Stimulated activated CD4-positive, alpha-beta T cell treated with anti-CD3 and anti-CD28 coated beads, Interleukin-1b, Interleukin-23, amount 100 ng/mL, for 1 hour (primary cell): Measurements from ENCODE around the gene SLC4A3.
A peak's percentile ranks its signal among the peaks of the same experiment; 100 is the strongest.

Experiments
- DNase-seq, 2 donors: peaks; one replicate each; pipeline ENCODE4 v3.0.0-alpha.2; 2020; ENCODE audit warnings: low read depth in 2 of 2

SLC4A3 gene

GRCh38 chr2:219633276-219634065, 6.0 kb downstream of the SLC4A3 start:
- DNase-seq, result no peak

DNA sequence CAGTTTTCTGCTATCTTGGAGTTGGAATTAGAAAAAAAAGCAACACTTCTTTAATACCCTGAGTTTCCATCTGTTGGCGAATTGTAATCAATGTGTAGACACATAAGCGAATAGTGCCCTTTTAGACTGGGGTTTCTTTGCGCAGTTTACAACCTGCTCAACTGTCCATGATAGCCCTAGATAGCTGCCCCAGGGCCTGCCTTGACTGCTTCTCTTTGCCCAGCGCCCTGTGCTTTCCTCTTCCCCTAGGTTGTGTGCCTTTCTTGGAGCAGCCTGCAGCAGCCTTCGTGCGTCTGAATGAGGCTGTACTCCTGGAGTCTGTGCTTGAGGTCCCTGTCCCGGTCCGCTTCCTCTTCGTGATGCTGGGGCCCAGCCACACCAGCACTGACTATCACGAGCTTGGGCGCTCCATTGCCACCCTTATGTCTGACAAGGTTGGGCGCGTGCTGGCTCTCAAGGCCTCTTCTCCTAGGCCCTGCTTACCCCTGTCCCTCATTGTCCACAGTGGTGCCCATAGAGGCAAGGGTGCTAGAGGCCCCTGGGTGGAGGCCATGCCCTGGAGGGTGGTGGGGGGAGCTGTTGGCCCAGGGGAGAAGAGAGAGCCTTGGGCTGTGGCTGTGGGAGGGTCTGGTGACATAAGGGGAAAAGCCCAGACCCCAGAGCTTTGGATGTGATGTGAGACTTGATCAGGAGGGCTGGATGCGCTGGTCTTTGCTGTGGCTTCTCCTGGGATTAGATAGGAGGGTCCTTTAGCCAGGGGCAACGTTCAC, 6.9 kb downstream of the SLC4A3 start:
- DNase-seq, result no peak

GRCh38 chr2:219634951-219635751, 7.7 kb downstream of the SLC4A3 start:
- no peak for DNase-seq

GRCh38 chr2:219636144-219636915, 8.9 kb downstream of the SLC4A3 start:
- DNase-seq, result no peak

DNA sequence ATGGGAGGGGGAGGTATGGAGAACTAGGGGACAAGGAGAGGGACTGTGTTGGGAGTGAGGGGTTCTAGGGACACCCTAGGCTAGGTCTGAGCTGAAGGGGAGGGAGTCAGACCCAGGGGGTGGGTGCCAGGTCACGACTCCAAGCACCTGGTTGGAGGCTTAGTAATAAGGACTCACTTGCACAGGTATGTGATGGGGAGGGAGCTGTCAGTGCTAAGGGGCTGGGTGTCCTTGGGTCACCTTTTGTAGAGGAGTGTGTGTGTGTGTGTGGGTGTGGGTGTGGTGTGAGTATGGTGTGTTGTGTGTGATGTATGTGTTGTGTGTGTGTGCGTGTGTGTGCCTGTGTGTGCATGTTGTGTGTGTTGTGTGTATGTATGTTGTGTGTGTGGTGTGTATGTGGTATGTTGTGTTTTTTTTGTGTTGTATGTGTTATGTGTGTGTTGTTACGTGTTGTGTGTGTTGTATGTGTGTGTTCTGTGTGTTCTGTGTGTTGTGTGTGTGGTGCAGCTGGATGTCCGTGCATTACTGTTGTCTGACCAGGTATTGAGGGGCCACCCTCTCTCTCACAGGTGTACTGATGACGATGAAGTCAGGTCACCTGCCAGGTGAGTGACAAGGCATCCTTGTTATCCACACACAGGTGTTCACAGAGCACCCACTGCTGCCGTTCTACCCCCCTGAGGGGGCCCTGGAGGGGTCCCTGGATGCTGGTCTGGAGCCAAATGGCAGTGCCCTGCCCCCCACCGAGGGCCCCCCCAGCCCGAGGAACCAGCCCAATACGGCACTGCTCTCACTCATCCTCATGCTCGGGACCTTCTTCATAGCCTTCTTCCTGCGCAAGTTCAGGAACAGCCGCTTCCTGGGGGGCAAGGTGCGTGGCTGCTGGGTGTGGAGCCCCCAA, 9.8 kb downstream of the SLC4A3 start:
- DNase-seq, result no peak

GRCh38 chr2:219637842-219638185, 10.4 kb downstream of the SLC4A3 start:
- no peak for DNase-seq

GRCh38 chr2:219638217-219638947, 11.0 kb downstream of the SLC4A3 start:
- DNase-seq, result no peak

- DNase-seq, result no peak
These were observed 11.7 kb downstream of the SLC4A3 start for GRCh38 chr2:219638948-219639755.

GRCh38 chr2:219641390-219642068, 14.1 kb downstream of the SLC4A3 start:
- no peak for DNase-seq

DNA sequence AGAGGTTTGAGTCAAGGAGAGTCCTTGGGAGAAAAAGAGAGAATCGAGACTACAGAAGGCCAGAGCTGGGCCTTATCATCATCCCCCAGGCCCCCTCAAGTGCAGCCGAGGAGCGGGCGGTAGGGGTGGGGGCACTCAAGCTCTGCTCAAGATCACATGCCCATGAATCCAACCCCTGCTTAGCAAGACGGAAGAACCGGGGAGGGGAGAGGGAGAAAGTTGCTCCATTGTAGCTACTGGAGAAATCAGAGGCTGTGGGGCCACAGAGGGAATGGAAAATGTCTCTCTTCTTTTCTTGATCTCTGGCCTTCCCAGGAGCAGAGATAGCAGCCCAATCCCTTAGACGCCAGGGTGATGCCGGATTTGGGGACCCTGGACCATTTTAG, 14.6 kb downstream of the SLC4A3 start:
- DNase-seq, result no peak

DNA sequence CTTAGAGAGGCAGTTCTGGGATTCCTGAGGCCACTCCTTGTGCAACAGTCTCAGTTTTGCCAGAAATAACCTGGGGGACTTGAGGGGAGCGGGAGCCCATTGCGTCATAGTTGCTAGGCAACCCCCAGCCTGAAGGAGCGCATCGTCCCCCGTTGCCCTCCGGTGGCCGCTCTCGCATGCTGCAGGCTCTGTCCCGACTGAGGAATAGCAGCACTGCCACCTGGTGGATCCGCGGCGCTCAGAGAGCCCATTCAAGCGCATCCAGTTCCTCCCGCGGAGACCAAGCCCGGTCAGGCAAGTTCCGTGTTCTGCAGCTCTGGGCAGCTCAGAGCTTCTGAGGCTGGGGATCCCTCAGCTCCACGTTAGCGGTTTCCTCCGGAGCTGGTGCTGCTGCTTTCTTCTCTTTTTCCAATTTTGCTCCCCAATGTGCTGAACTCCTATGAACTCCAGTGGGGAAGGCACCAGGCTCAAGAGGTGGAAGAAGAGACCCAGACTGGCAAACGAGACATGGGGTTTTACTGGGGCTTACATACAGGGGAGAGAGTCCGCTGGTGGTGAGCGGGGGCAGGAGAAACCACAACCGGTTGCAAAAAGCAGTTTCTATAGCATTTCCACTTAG, 15.1 kb downstream of the SLC4A3 start:
- peak; percentile 67 to 75 for DNase-seq

- no peak for DNase-seq
These were observed 15.6 kb downstream of the SLC4A3 start for GRCh38 chr2:219643084-219643473.

- DNase-seq, result no peak
These were observed 16.5 kb downstream of the SLC4A3 start for GRCh38 chr2:219643788-219644398.

GRCh38 chr2:219644801-219645480, 17.5 kb downstream of the SLC4A3 start:
- DNase-seq, result no peak

DNA sequence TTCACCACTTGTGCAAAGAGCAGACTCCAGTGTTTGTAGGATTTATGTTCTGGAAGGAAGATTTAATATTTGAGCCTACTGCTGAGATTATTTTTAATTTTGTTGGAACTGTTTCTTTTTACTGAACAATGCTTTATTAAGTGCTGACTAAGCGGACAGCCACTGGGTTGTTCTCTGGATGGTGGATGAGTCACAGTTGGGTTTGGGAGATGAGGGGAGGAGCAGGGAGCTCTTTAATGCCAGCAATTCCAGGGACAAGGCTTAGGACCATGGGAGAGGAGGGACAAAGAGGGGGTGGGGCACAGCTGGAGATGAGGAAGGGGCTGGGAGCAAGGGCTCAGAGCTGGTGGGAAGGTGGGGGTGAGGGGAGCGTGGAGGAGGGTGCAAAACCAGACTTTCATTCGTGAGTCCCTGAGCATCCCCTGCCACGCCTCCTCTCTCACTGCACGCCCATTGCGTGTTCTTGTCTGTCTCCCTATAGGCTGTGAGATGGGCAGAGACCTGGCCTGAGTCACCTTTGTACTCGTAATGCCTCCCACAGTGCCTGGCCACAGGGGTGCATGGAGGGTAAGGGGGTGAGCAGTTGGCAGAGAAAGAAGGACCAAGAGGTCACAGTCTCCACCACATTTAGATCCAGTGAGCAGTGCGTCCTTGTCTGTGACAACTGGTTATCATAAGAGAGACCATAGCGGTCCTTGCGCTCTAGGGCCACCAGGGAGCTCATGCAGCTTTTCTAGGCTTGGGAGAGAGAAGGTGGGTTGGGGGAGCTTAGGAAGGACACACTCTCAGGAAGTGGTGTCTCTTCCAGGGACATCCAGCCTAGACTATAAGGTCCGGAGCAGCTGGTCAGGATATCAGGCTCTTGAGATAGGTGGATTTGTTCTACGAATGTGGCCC, 18.4 kb downstream of the SLC4A3 start:
- DNase-seq, result no peak

- DNase-seq, result no peak
These were observed 20.7 kb downstream of the SLC4A3 start for GRCh38 chr2:219648176-219648575.
